GM12891 (cell line): ENCODE data around the gene KRT15. TPM values are rescaled to one million over a fixed set of nuclear protein-coding genes. Genes with fewer than 3 reads are reported as not detected.
A peak's percentile ranks its signal among the peaks of the same experiment; 100 is the strongest.

Source experiments
- DNase-seq: peaks from one replicate; pipeline ENCODE4 v3.0.0; 2011; ENCODE audit warnings: low spot score; ENCODE audit not compliant: insufficient read length
- FAIRE-seq: peaks from 2 replicates; lab custom pipeline; 2011; peaks lifted over from hg19 to GRCh38; lab: Jason Lieb, UNC
- PAX5 ChIP-seq: IDR thresholded peaks from 2 replicates; pipeline ENCODE4 v1.6.1; 2011; ENCODE audit warnings: low read length, moderate library complexity, mild to moderate bottlenecking; ENCODE audit not compliant: insufficient read depth, severe bottlenecking
- POLR2A ChIP-seq: IDR thresholded peaks from 2 replicates; pipeline ENCODE4 v1.6.1; 2011; ENCODE audit warnings: low read depth, low read length, control low read depth
- POLR2AphosphoS5 ChIP-seq: IDR thresholded peaks from 2 replicates; pipeline ENCODE4 v1.6.1; 2011; ENCODE audit warnings: low read depth, low read length, control low read depth
- POU2F2 ChIP-seq: IDR thresholded peaks from 2 replicates; pipeline ENCODE4 v1.6.1; 2011; ENCODE audit warnings: low read depth, mild to moderate bottlenecking, control low read depth, low read length, moderate library complexity
- SPI1 ChIP-seq: IDR thresholded peaks from 2 replicates; pipeline ENCODE4 v1.6.1; 2011; ENCODE audit warnings: low read depth, low read length, control low read depth
- TAF1 ChIP-seq: IDR thresholded peaks from 2 replicates; pipeline ENCODE4 v1.6.1; 2011; ENCODE audit warnings: low read depth, low read length, control low read depth
- polyA plus RNA-seq: library from polyadenylated mRNA; unstranded; fragments of >200 nt; gene quantifications from one replicate; pipeline ENCODE4 v1.2.1, GENCODE V29; 2012; ENCODE audit warnings: low read depth, missing spikeins, inconsistent platforms; ENCODE audit not compliant: missing spikeins

KRT15 gene
- not detected for polyA plus RNA-seq

DNA sequence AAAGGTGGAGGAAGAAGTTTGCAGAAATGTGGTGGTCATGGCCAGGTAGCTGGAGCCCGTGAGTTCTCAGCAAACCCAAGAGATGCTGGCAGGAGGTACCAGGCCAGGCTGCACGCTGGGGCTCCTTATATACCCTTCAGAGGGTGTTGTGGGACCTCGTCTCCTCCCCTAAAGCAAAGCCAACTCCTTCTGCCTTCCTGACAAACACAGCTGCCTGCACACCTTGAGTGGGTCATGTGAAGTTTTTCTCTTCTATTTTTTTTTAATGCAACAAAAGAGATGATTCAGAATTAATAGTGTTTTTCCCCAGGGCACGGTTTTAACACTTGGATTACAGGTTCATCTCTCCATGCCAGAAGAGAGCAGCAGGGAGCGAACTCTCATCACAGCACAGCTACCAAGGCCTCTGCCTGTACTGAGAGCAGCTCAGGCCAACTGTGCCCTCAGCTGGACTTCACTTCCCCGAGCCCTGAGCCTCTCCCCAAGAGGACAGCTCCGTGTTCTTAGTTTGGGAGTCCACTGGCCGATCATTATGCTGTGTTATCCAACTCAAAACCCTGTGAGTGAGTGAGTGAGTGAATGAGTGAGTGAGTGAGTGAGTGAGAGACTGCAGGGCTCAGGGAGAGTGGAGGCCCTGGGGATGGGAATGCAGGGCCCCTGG is at the start of gene KRT15:
Gene KRT15, minus strand, starts transcription at position 102 of the 661 bp plus-strand sequence. Its CDS starts 63 bp downstream, at position 39.
- no peak for DNase-seq
- TF ChIP-seq SPI1: no peak
- no peak for TF ChIP-seq POLR2A
- no peak for TF ChIP-seq POU2F2
- no peak for TF ChIP-seq POLR2AphosphoS5
- TF ChIP-seq TAF1: no peak
- no peak for TF ChIP-seq PAX5
- no peak for FAIRE-seq

DNA sequence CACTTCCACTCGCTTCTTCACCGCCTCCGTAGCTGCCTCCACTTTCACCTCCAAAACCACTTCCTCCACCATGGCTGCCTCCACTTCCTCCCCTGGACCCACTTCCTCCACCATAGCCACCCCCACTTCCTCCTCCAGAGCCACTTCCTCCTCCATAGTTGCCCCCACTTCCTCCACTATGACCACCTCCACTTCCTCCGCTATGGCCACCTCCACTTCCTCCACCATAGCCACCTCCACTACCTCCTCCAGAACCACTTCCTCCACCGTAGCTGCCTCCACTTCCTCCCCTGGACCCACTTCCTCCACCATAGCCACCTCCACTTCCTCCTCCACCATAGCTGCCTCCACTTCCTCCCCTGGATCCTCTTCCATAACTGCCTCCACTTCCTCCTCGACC is 48.6 kb upstream of the KRT15 start:
- DNase-seq (no peak), FAIRE-seq (no peak)
- TF ChIP-seq SPI1 (0 out of 2 replicates have a peak, but pooled peaks have one; percentile 0), POLR2A (no peak)

DNA sequence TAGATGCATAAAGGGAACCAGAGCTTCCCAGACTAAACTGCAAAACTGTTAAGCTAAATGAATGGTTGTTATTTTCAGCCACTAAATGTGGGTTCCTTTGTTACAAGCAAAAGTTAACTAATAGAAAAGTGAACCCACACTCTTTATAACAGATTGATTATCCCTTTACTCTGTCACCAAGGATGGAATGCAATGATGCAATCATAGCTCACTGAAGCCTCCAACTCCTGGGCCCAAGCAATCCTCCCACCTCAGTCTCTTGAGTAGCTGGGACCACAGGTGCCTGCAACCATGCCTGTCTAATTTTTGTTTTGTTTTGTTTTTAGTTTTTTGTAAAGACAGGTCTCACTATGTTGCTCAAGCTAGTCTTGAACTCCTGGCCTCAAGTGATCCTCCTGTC is 46.6 kb upstream of the KRT15 start:
- FAIRE-seq (no peak), DNase-seq (no peak)
- TF ChIP-seq SPI1 (no peak), POLR2A (no peak), TAF1 (no peak), PAX5 (no peak), POLR2AphosphoS5 (no peak), POU2F2 (no peak)

DNA sequence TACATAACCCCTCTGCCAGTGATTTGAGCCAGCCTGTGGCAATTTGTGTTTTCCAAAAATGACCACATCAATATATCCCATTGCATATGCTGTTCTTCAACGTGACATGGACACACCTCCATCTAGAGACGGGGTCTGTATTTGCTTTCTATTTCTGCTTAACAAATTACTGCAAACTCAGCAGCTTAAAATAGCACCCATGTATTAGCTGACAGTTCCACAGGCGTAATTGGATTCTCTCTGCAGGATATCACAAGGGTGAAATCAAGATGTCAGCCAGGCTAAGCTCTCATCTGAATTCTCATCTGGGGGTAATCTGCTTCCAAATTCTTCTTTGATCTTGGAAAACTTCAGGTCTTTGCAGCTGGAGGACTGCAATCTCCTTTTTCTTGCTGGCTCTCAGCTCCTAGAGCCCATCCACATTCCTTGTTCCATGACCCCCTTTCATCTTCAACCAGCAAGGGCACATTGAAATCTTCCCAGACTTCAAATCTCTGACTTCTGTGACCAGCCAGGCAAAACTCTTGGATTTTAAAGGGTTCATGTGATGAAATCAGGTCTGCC is 45.0 kb upstream of the KRT15 start:
- TF ChIP-seq PAX5 (no peak), POLR2AphosphoS5 (no peak), SPI1 (no peak), POU2F2 (no peak), POLR2A (no peak), TAF1 (no peak)
- DNase-seq: no peak
- no peak for FAIRE-seq

DNA sequence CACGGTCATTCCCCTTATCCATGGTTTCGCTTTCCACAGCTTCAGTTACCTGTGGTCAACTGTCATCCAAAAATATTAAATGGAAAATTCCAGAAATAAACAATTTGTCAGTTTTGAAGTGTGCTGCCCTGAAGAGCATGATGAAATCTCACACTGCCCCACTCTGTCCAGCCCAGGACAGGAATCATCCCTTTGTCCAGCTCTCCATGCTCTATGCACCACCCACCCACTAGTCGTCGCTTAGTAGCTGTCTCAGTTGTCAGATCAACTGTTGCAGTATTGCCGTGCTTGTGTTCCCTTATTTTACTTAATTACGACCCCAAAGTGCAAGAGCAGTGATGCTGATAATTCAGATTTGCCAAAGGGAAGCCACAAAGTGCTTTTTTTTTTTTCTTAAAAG is 42.9 kb upstream of the KRT15 start:
- FAIRE-seq: no peak
- DNase-seq: no peak
- TF ChIP-seq POU2F2: no peak
- TF ChIP-seq PAX5: no peak
- no peak for TF ChIP-seq POLR2A
- TF ChIP-seq POLR2AphosphoS5: no peak
- no peak for TF ChIP-seq SPI1
- no peak for TF ChIP-seq TAF1

DNA sequence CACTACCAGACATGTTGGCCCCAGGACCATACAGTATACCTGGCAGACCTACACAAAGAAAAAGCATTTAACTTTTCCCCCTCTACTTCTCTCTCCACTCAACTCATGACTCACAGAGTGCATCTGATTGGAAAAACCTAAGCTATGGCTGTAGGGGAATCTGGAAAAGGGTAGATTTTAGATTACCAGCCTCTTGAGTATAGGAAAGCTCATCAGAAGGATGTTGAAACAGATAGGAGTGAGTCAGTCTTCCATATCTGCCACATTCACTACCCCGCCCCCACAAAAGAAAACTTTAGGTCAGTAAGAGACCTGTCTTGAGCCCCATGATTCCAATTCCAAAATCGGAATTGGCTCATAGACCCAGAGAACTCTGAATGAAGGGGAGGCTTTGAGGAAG is 40.9 kb upstream of the KRT15 start:
- FAIRE-seq (no peak), DNase-seq (no peak)
- TF ChIP-seq POLR2A (no peak), TAF1 (no peak), POLR2AphosphoS5 (no peak), SPI1 (no peak), POU2F2 (no peak), PAX5 (no peak)

DNA sequence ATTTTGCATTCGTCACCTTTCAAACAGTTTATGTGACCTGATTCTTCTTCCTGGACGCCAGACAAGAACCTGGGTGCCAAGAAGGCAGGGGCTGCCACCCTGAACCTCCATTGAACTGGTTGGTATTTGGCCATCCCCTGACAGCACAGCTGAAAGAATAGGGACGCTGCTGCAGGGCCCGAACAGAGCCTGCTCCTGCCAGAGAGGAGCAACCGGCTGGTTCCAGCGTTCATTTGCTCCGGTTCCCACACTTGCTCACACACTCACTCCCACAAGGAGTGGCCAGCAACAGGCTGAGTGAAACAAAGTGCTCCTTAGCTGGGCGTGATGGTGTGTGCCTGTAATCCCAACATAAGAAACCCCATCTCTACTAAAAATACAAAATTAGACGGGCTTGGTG is 38.2 kb upstream of the KRT15 start:
- TF ChIP-seq POLR2A (no peak), TAF1 (no peak), SPI1 (no peak), POU2F2 (no peak), PAX5 (no peak), POLR2AphosphoS5 (no peak)
- no peak for FAIRE-seq

DNA sequence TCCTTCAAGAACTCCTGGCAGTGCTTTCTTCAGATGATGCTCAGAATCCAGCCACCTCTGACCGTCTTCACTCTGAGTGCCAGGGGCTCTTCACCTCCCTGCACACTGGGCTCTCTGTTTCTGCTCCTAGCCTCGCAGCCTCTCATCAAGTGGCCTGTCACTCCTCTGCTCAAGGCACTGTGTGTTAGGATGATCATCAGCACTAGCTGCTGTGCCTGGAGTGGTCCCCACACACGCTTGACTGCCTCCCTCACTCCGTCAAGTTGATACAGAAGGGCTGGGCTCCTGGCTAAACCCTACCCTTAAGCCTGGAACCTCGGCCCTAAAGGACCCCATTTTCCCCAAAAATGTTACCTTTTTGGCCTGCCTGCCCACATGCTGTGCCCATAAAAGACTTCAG is 37.6 kb upstream of the KRT15 start:
- TF ChIP-seq POU2F2 (no peak), POLR2AphosphoS5 (no peak), PAX5 (no peak), TAF1 (no peak), SPI1 (no peak), POLR2A (no peak)
- DNase-seq (no peak), FAIRE-seq (no peak)

More for the DNA sequence above, 38.2 kb upstream of the KRT15 start:
- no peak for DNase-seq

DNA sequence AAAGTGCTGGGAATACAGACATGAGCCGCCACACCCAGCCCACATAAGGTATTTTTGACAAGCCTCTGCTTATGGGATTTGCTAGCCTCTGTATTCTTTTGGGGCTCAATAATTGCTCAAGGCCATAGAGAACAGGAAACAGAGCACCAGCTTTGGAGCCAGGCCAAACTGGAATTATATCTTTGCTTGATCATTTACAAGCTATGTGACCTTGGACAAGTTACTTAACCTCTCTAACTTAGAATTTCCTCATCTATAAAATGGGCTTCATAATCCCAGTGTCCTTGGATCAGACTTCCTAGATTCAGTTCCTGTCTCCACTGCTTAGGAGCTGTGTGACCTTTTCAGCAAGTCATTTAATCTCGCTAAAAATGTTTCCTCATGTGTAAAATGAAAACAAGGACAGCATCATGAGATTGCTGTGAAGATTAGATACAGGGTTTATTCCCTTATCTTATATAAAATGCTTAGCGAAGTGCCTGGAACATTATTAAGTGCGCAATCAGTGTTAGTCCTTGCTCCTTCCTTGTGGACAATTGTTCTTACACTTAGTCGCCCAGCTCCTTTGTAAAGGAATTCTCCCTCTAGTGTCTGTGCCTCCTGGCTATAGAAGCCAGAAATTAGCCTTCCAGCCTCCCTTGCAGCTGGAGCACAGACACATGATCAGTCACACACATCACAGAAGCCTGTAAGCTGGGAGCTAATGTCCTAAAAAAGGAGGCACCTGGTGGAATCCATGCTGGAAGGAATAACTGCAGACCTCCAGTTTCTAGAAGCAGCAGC is 36.6 kb upstream of the KRT15 start:
- TF ChIP-seq POLR2AphosphoS5: no peak
- no peak for TF ChIP-seq POU2F2
- TF ChIP-seq PAX5: no peak
- no peak for TF ChIP-seq SPI1
- no peak for TF ChIP-seq POLR2A
- no peak for TF ChIP-seq TAF1
- FAIRE-seq (no peak), DNase-seq (no peak)
